ENCODE data around the gene NPAS2. TPM values are rescaled to one million over a fixed set of nuclear protein-coding genes. Genes with fewer than 3 reads are reported as not detected.

Gene NPAS2
- total and polyA plus RNA-seq, 2 donors from 2014 or later: 8.4 to 44.5 TPM

DNA sequence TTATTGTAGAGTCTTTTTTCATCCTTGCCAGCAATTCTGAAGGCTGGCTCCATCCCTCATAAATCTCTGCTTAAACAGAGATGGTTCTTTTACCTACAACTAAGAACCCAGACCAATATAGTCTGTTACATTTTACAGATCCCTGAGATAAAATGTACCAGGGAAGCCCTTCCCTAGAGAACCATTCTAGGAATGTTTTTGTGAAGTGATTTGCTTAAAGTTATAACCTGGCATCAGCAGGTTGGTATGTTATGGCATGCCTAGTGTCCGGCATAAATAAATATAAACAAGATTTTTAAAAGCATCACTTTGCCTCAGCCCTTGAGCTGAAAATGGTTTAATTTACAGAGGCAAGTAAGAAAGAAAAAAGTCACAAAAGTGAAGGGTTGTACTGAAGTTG, 18.5 kb upstream of the NPAS2 start:
- Histone ChIP-seq H3K4me1 (ENCODE audit: control insufficient read depth in 2 of 3, insufficient read depth in 2 of 3, low read depth in 1 of 3, low read length in 3 of 3) (no peaks in the 10 kb centered on the region), H3K9ac (ENCODE audit: low read length in 3 of 3) (no peak overlapping the region), H3K27ac (ENCODE audit: low read depth in 2 of 2, low read length in 2 of 2) (no peak overlapping the region), H3K4me3 (ENCODE audit: low read length in 3 of 3) (no peak overlapping the region), H3K36me3 (ENCODE audit: control insufficient read depth in 2 of 3, insufficient read depth in 3 of 3, low read length in 3 of 3) (no peaks in the 10 kb centered on the region), H3K9me3 (ENCODE audit: control insufficient read depth in 2 of 3, insufficient read depth in 1 of 3, low read length in 3 of 3) (no peaks in the 10 kb centered on the region), H3K27me3 (ENCODE audit: control insufficient read depth, insufficient read depth, low read length) (no peaks in the 10 kb centered on the region)
- intact Hi-C loops (cut with DNase I): no loop called here
- TF ChIP-seq, protein P1, sequence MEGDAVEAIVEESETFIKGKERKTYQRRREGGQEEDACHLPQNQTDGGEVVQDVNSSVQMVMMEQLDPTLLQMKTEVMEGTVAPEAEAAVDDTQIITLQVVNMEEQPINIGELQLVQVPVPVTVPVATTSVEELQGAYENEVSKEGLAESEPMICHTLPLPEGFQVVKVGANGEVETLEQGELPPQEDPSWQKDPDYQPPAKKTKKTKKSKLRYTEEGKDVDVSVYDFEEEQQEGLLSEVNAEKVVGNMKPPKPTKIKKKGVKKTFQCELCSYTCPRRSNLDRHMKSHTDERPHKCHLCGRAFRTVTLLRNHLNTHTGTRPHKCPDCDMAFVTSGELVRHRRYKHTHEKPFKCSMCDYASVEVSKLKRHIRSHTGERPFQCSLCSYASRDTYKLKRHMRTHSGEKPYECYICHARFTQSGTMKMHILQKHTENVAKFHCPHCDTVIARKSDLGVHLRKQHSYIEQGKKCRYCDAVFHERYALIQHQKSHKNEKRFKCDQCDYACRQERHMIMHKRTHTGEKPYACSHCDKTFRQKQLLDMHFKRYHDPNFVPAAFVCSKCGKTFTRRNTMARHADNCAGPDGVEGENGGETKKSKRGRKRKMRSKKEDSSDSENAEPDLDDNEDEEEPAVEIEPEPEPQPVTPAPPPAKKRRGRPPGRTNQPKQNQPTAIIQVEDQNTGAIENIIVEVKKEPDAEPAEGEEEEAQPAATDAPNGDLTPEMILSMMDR (IDR thresholded peaks at IDR 0.05; ENCODE audit: borderline replicate concordance, extremely low read depth, insufficient read depth): no peak
- FAIRE-seq (no peak), DNase-seq (no peak)

DNA sequence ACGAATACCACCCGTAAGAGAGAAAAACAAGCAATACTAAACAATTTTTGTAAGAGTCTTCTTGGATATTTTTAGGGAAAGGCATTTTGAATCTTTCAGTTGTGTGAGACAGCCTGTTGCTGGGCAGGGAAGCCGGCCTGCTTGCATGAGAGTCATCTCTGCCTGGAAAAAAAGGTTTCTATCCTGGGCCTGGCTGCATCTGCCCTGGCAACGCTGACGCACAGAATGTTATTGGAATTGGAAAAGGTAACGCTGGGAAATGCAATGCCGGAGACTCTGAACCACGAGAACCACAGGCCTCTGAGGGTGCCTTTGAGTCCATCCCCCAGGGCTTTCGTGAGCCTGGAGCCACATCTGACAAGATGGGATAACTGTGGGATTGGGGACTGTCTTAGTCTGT, 17.9 kb upstream of the NPAS2 start:
- Histone ChIP-seq H3K36me3 (ENCODE audit: control insufficient read depth in 2 of 3, insufficient read depth in 3 of 3, low read length in 3 of 3) (no peaks in the 10 kb centered on the region), H3K4me3 (ENCODE audit: low read length in 3 of 3) (no peak overlapping the region), H3K4me1 (ENCODE audit: control insufficient read depth in 2 of 3, insufficient read depth in 2 of 3, low read depth in 1 of 3, low read length in 3 of 3) (no peaks in the 10 kb centered on the region), H3K27ac (ENCODE audit: low read depth in 2 of 2, low read length in 2 of 2) (no peak overlapping the region), H3K27me3 (ENCODE audit: control insufficient read depth, insufficient read depth, low read length) (no peaks in the 10 kb centered on the region), H3K9ac (ENCODE audit: low read length in 3 of 3) (no peak overlapping the region), H3K9me3 (ENCODE audit: control insufficient read depth in 2 of 3, insufficient read depth in 1 of 3, low read length in 3 of 3) (no peaks in the 10 kb centered on the region)
- intact Hi-C loops (cut with DNase I): no loop called here
- DNase-seq: peak in 1 of 5 donors; percentile 3
- TF ChIP-seq, protein P1 (IDR thresholded peaks at IDR 0.05; ENCODE audit: borderline replicate concordance, extremely low read depth, insufficient read depth): no peak
- no peak for FAIRE-seq

DNA sequence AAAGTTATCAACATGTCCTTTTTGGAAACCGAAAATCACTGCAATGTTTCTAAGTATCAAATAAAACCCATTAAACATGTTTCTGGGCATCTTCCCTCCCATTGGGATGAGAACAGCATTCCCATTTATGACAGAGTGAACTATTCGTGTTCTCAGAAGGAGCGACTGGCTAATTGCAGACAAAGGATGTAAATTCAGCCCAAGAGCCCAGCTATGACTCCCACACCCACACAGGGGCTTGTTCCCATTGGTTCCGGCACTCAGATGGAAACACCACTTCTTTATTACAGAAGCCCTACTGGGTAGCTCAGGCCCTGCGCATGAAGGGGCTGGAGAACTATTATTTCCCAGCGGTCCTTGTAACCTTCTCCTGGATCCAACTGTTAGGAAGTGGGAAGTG, 16.6 kb upstream of the NPAS2 start:
- no peak overlapping the region for H3K9ac ChIP-seq (ENCODE audit: low read length in 3 of 3)
- TF ChIP-seq, protein P1 (IDR thresholded peaks at IDR 0.05; ENCODE audit: borderline replicate concordance, extremely low read depth, insufficient read depth): no peak
- H3K27ac ChIP-seq (ENCODE audit: low read depth in 2 of 2, low read length in 2 of 2): no peak overlapping the region
- no peaks in the 10 kb centered on the region for H3K4me1 ChIP-seq (ENCODE audit: control insufficient read depth in 2 of 3, insufficient read depth in 2 of 3, low read depth in 1 of 3, low read length in 3 of 3)
- H3K4me3 ChIP-seq (ENCODE audit: low read length in 3 of 3): no peak overlapping the region
- FAIRE-seq (no peak), DNase-seq (no peak)
- intact Hi-C loops (cut with DNase I): no loop called here
- H3K9me3 ChIP-seq (ENCODE audit: control insufficient read depth in 2 of 3, insufficient read depth in 1 of 3, low read length in 3 of 3): no peaks in the 10 kb centered on the region
- no peaks in the 10 kb centered on the region for H3K27me3 ChIP-seq (ENCODE audit: control insufficient read depth, insufficient read depth, low read length)
- H3K36me3 ChIP-seq (ENCODE audit: control insufficient read depth in 2 of 3, insufficient read depth in 3 of 3, low read length in 3 of 3): no peaks in the 10 kb centered on the region

DNA sequence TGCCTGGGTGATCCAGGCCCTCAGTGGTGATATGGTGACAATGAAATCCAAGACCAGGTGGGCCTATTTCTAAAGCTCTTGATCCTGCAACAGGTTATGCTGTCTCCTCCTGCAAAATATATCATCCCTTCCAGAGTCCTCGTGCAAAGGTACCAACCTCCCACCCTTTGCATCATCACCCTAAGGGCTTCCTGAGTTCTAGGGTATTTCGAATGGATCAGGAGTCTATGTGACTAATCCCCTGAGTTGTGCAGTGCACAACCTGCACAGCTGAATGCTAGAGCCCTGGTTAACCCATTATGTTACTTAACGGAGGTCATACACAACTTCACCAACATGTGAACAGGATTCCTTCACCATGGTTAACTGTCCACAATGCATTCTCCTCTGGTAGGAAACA, 13.4 kb upstream of the NPAS2 start:
- intact Hi-C loops (cut with DNase I): no loop called here

More for the DNA sequence above, 13.4 kb upstream of the NPAS2 start:
- Histone ChIP-seq H3K9ac (ENCODE audit: low read length in 3 of 3) (no peak overlapping the region), H3K36me3 (ENCODE audit: control insufficient read depth in 2 of 3, insufficient read depth in 3 of 3, low read length in 3 of 3) (no peaks in the 10 kb centered on the region), H3K27me3 (ENCODE audit: control insufficient read depth, insufficient read depth, low read length) (no peaks in the 10 kb centered on the region), H3K9me3 (ENCODE audit: control insufficient read depth in 2 of 3, insufficient read depth in 1 of 3, low read length in 3 of 3) (no peaks in the 10 kb centered on the region), H3K27ac (ENCODE audit: low read depth in 2 of 2, low read length in 2 of 2) (no peak overlapping the region), H3K4me1 (ENCODE audit: control insufficient read depth in 2 of 3, insufficient read depth in 2 of 3, low read depth in 1 of 3, low read length in 3 of 3) (no peaks in the 10 kb centered on the region), H3K4me3 (ENCODE audit: low read length in 3 of 3) (no peak overlapping the region)
- TF ChIP-seq, protein P1 (IDR thresholded peaks at IDR 0.05; ENCODE audit: borderline replicate concordance, extremely low read depth, insufficient read depth): no peak
- no peak for DNase-seq
- no peak for FAIRE-seq
